ENCODE results near the gene PGS1.

PGS1 gene

GRCh38 chr17:78395155-78395554 is 16.7 kb downstream of the PGS1 start:
- H3K36me3 ChIP-seq (ENCODE audit: insufficient read depth, low read depth, low read length) = peaks cover 68% of the 10 kb centered on the region

GRCh38 chr17:78396441-78397337 is 18.2 kb downstream of the PGS1 start:
- Histone ChIP-seq H3K9ac (ENCODE audit: low read depth, low read length) (no peak overlapping the region), H3K36me3 (ENCODE audit: insufficient read depth, low read depth, low read length) (peaks cover 84% of the 10 kb centered on the region), H3K4me1 (ENCODE audit: insufficient read depth, low read length) (peaks cover 7% of the 10 kb centered on the region; the same call in 1 of the 2 replicates), H3K4me3 (ENCODE audit: low read length) (no peak overlapping the region), H3K27ac (ENCODE audit: low read length) (no peak overlapping the region), H3K27me3 (ENCODE audit: insufficient read depth, low read length) (no peaks in the 10 kb centered on the region), H3K9me3 (ENCODE audit: insufficient read depth, low read depth, low read length) (no peaks in the 10 kb centered on the region)

More at GRCh38 chr17:78395155-78395554, 16.7 kb downstream of the PGS1 start:
- H3K27ac ChIP-seq (ENCODE audit: low read length) = no peak overlapping the region
- no peak overlapping the region for H3K9ac ChIP-seq (ENCODE audit: low read depth, low read length)
- no peaks in the 10 kb centered on the region for H3K27me3 ChIP-seq (ENCODE audit: insufficient read depth, low read length)
- H3K4me3 ChIP-seq (ENCODE audit: low read length) = no peak overlapping the region
- no peaks in the 10 kb centered on the region for H3K9me3 ChIP-seq (ENCODE audit: insufficient read depth, low read depth, low read length)
- H3K4me1 ChIP-seq (ENCODE audit: insufficient read depth, low read length) = peaks cover 7% of the 10 kb centered on the region; the same call in 1 of the 2 replicates

- Histone ChIP-seq H3K27ac (ENCODE audit: low read length) (no peak overlapping the region), H3K9me3 (ENCODE audit: insufficient read depth, low read depth, low read length) (no peaks in the 10 kb centered on the region), H3K9ac (ENCODE audit: low read depth, low read length) (no peak overlapping the region), H3K4me3 (ENCODE audit: low read length) (no peak overlapping the region), H3K4me1 (ENCODE audit: insufficient read depth, low read length) (no peaks in the 10 kb centered on the region), H3K36me3 (ENCODE audit: insufficient read depth, low read depth, low read length) (peaks cover 86% of the 10 kb centered on the region), H3K27me3 (ENCODE audit: insufficient read depth, low read length) (no peaks in the 10 kb centered on the region)
Measured at GRCh38 chr17:78397681-78398101, 19.2 kb downstream of the PGS1 start.

- Histone ChIP-seq H3K27me3 (ENCODE audit: insufficient read depth, low read length) (no peaks in the 10 kb centered on the region), H3K9me3 (ENCODE audit: insufficient read depth, low read depth, low read length) (no peaks in the 10 kb centered on the region), H3K4me1 (ENCODE audit: insufficient read depth, low read length) (no peaks in the 10 kb centered on the region), H3K9ac (ENCODE audit: low read depth, low read length) (no peak overlapping the region), H3K4me3 (ENCODE audit: low read length) (no peak overlapping the region), H3K27ac (ENCODE audit: low read length) (no peak overlapping the region), H3K36me3 (ENCODE audit: insufficient read depth, low read depth, low read length) (peaks cover 88% of the 10 kb centered on the region)
Measured at GRCh38 chr17:78398390-78398789, 19.9 kb downstream of the PGS1 start.

- Histone ChIP-seq H3K27ac (ENCODE audit: low read length) (no peak overlapping the region), H3K9ac (ENCODE audit: low read depth, low read length) (no peak overlapping the region), H3K4me3 (ENCODE audit: low read length) (no peak overlapping the region), H3K27me3 (ENCODE audit: insufficient read depth, low read length) (no peaks in the 10 kb centered on the region), H3K36me3 (ENCODE audit: insufficient read depth, low read depth, low read length) (peaks cover 92% of the 10 kb centered on the region), H3K4me1 (ENCODE audit: insufficient read depth, low read length) (no peaks in the 10 kb centered on the region), H3K9me3 (ENCODE audit: insufficient read depth, low read depth, low read length) (no peaks in the 10 kb centered on the region)
Measured at GRCh38 chr17:78399028-78399692, 20.7 kb downstream of the PGS1 start.

- no peaks in the 10 kb centered on the region for H3K27me3 ChIP-seq (ENCODE audit: insufficient read depth, low read length)
- no peaks in the 10 kb centered on the region for H3K9me3 ChIP-seq (ENCODE audit: insufficient read depth, low read depth, low read length)
- H3K4me3 ChIP-seq (ENCODE audit: low read length) = no peak overlapping the region
- no peak overlapping the region for H3K9ac ChIP-seq (ENCODE audit: low read depth, low read length)
- no peak overlapping the region for H3K27ac ChIP-seq (ENCODE audit: low read length)
- H3K4me1 ChIP-seq (ENCODE audit: insufficient read depth, low read length) = no peaks in the 10 kb centered on the region
- peaks cover 96% of the 10 kb centered on the region for H3K36me3 ChIP-seq (ENCODE audit: insufficient read depth, low read depth, low read length)
Measured at GRCh38 chr17:78399693-78400144, 21.3 kb downstream of the PGS1 start.

- no peak overlapping the region for H3K4me3 ChIP-seq (ENCODE audit: low read length)
- peaks cover 98% of the 10 kb centered on the region for H3K36me3 ChIP-seq (ENCODE audit: insufficient read depth, low read depth, low read length)
- H3K4me1 ChIP-seq (ENCODE audit: insufficient read depth, low read length) = no peaks in the 10 kb centered on the region
- H3K9ac ChIP-seq (ENCODE audit: low read depth, low read length) = no peak overlapping the region
- H3K27me3 ChIP-seq (ENCODE audit: insufficient read depth, low read length) = no peaks in the 10 kb centered on the region
- no peaks in the 10 kb centered on the region for H3K9me3 ChIP-seq (ENCODE audit: insufficient read depth, low read depth, low read length)
- no peak overlapping the region for H3K27ac ChIP-seq (ENCODE audit: low read length)
Measured at GRCh38 chr17:78400581-78401240, 22.3 kb downstream of the PGS1 start.

- Histone ChIP-seq H3K36me3 (ENCODE audit: insufficient read depth, low read depth, low read length) (peaks cover 96% of the 10 kb centered on the region), H3K27ac (ENCODE audit: low read length) (no peak overlapping the region), H3K4me1 (ENCODE audit: insufficient read depth, low read length) (no peaks in the 10 kb centered on the region), H3K9ac (ENCODE audit: low read depth, low read length) (no peak overlapping the region), H3K4me3 (ENCODE audit: low read length) (no peak overlapping the region), H3K27me3 (ENCODE audit: insufficient read depth, low read length) (no peaks in the 10 kb centered on the region), H3K9me3 (ENCODE audit: insufficient read depth, low read depth, low read length) (no peaks in the 10 kb centered on the region)
Measured at GRCh38 chr17:78401246-78401645, 22.8 kb downstream of the PGS1 start.

GRCh38 chr17:78401891-78402290 is 23.4 kb downstream of the PGS1 start:
- Histone ChIP-seq H3K4me1 (ENCODE audit: insufficient read depth, low read length) (no peaks in the 10 kb centered on the region), H3K9ac (ENCODE audit: low read depth, low read length) (no peak overlapping the region), H3K4me3 (ENCODE audit: low read length) (no peak overlapping the region), H3K27me3 (ENCODE audit: insufficient read depth, low read length) (no peaks in the 10 kb centered on the region), H3K9me3 (ENCODE audit: insufficient read depth, low read depth, low read length) (no peaks in the 10 kb centered on the region), H3K36me3 (ENCODE audit: insufficient read depth, low read depth, low read length) (peaks cover 95% of the 10 kb centered on the region), H3K27ac (ENCODE audit: low read length) (no peak overlapping the region)

- H3K9ac ChIP-seq (ENCODE audit: low read depth, low read length) = no peak overlapping the region
- no peaks in the 10 kb centered on the region for H3K9me3 ChIP-seq (ENCODE audit: insufficient read depth, low read depth, low read length)
- no peak overlapping the region for H3K4me3 ChIP-seq (ENCODE audit: low read length)
- H3K27ac ChIP-seq (ENCODE audit: low read length) = no peak overlapping the region
- no peaks in the 10 kb centered on the region for H3K27me3 ChIP-seq (ENCODE audit: insufficient read depth, low read length)
- peaks cover 95% of the 10 kb centered on the region for H3K36me3 ChIP-seq (ENCODE audit: insufficient read depth, low read depth, low read length)
- H3K4me1 ChIP-seq (ENCODE audit: insufficient read depth, low read length) = peaks cover 8% of the 10 kb centered on the region; the same call in 1 of the 2 replicates
Measured at GRCh38 chr17:78403822-78404221, 25.4 kb downstream of the PGS1 start.

GRCh38 chr17:78406396-78406795 is 27.9 kb downstream of the PGS1 start:
- no peaks in the 10 kb centered on the region for H3K9me3 ChIP-seq (ENCODE audit: insufficient read depth, low read depth, low read length)
- no peak overlapping the region for H3K9ac ChIP-seq (ENCODE audit: low read depth, low read length)
- H3K4me3 ChIP-seq (ENCODE audit: low read length) = no peak overlapping the region
- peaks cover 8% of the 10 kb centered on the region; the same call in 1 of the 2 replicates for H3K4me1 ChIP-seq (ENCODE audit: insufficient read depth, low read length)
- no peaks in the 10 kb centered on the region for H3K27me3 ChIP-seq (ENCODE audit: insufficient read depth, low read length)
- H3K36me3 ChIP-seq (ENCODE audit: insufficient read depth, low read depth, low read length) = peaks cover 75% of the 10 kb centered on the region
- H3K27ac ChIP-seq (ENCODE audit: low read length) = no peak overlapping the region
